ENCODE results near the gene GCGR.
A peak's percentile ranks its signal among the peaks of the same experiment; 100 is the strongest.

The GCGR gene

GRCh38 chr17:81852237-81852636 is 48.3 kb downstream of the GCGR start:
- no peak for DNase-seq

GRCh38 chr17:81854974-81855774 is 51.2 kb downstream of the GCGR start:
- no peak for DNase-seq

- DNase-seq, result no peak
Observed at GRCh38 chr17:81858170-81858966, 54.4 kb downstream of the GCGR start.

- DNase-seq, result no peak
Observed at GRCh38 chr17:81858967-81859905, 55.3 kb downstream of the GCGR start.

GRCh38 chr17:81859906-81860755 is 56.2 kb downstream of the GCGR start, which contains the start of gene P4HB:
TSS of gene P4HB (minus strand) at chr17:81860535. CDS start at chr17:81860471, 64 bp downstream.
- no peak for DNase-seq

- DNase-seq, result peak; percentile 100
Observed at GRCh38 chr17:81860756-81861568, 57.0 kb downstream of the GCGR start.

GRCh38 chr17:81863123-81863675 is 59.2 kb downstream of the GCGR start:
- DNase-seq, result no peak

Data from CD4-positive, alpha-beta T cell treated with Interleukin-4 for 4 hours (primary cell).